Stimulated activated CD4-positive, alpha-beta T cell treated with anti-CD3 and anti-CD28 coated beads, Interleukin-4, amount 100 ng/mL, for 4 hours (primary cell): ENCODE data around the gene NME2.

Source experiments
- DNase-seq, 2 experiments: peaks; one replicate each; pipeline ENCODE4 v3.0.0-alpha.2; 2020

The NME2 gene

GRCh38 chr17:51166198-51166986 lies at the start of gene NME2:
NME2 (plus strand) TSS chr17:51166411; CDS start chr17:51166831, 420 bp downstream.
- DNase-seq = peak; percentile 66 to 77

GRCh38 chr17:51118330-51119195 lies 47.6 kb upstream of the NME2 start:
- no peak for DNase-seq

- DNase-seq = peak; percentile 14 to 15
These were observed 46.5 kb upstream of the NME2 start for GRCh38 chr17:51119415-51120356.

- peak; percentile 41 to 45 for DNase-seq
These were observed 45.9 kb upstream of the NME2 start for GRCh38 chr17:51120357-51120738.

- DNase-seq = peak; percentile 86 to 88
These were observed 45.2 kb upstream of the NME2 start, which contains the start of gene SPAG9 for GRCh38 chr17:51120739-51121619. SPAG9 (minus strand) TSS chr17:51120868; CDS start chr17:51120656, 212 bp downstream.

GRCh38 chr17:51121620-51122472 lies 44.4 kb upstream of the NME2 start:
- DNase-seq = peak; percentile 85 to 94

- DNase-seq = peak in 1 of 2 experiments; percentile 10
These were observed 43.6 kb upstream of the NME2 start for GRCh38 chr17:51122473-51123115.

GRCh38 chr17:51124640-51125503 lies 41.3 kb upstream of the NME2 start:
- DNase-seq = no peak

- no peak for DNase-seq
These were observed 38.1 kb upstream of the NME2 start for GRCh38 chr17:51128076-51128475.

GRCh38 chr17:51132964-51133319 lies 33.3 kb upstream of the NME2 start:
- no peak for DNase-seq

GRCh38 chr17:51133365-51133764 lies 32.8 kb upstream of the NME2 start:
- DNase-seq = no peak

GRCh38 chr17:51135956-51136355 lies 30.3 kb upstream of the NME2 start:
- DNase-seq = no peak

- no peak for DNase-seq
These were observed 23.6 kb upstream of the NME2 start for GRCh38 chr17:51142597-51142996.

GRCh38 chr17:51144266-51145022 lies 21.8 kb upstream of the NME2 start:
- no peak for DNase-seq

GRCh38 chr17:51147650-51148049 lies 18.6 kb upstream of the NME2 start:
- no peak for DNase-seq

GRCh38 chr17:51149163-51149562 lies 17.0 kb upstream of the NME2 start:
- no peak for DNase-seq

GRCh38 chr17:51150932-51151331 lies 15.3 kb upstream of the NME2 start:
- no peak for DNase-seq

GRCh38 chr17:51152766-51153209 lies 13.4 kb upstream of the NME2 start:
- no peak for DNase-seq
